ENCODE data around the gene DENND2C. TPM values are rescaled to one million over a fixed set of nuclear protein-coding genes. Genes with fewer than 3 reads are reported as not detected.

DENND2C gene
- polyA plus RNA-seq, 1 donor, result 10.1 TPM

DNA sequence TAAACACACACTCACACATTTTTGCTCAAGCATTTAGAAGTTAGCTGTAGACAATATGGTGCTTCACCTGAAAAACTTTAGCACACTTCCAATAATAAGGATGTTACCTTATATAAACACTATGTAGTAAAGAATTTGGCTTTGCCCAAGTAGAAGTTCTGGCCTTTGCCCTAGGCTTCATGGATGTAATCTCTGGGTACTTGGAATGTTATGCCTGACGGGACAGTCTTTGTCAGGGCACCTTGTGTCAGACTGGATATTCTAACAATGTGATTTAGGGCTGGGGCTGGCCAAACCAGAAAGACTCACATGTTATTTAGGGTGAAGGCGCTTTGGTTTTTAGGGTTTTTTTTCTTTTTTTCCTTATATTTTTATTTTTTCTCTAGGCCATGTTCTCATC lies 124.1 kb downstream of the DENND2C start:
- no peak for DNase-seq (ENCODE audit: low read depth)

DNA sequence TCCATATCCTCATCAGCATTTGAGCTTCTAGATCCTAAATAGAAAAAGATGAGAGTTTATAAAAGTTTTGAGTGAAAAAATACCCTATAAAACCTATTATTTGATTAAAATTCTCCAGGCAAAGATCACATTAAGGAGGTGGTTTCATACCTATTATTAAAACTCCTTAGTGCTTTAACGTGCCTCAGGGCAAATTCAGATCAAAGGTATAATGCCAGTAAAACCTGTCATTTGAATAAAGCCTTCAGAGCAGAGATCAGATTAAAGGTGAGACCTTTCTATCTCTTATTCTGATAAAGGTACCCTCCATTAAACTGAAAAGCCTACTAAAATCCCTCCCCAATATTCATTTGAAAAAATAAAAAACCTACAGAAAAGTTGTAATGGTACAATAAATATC lies 124.5 kb downstream of the DENND2C start:
- DNase-seq (ENCODE audit: low read depth), result no peak

- no peak for DNase-seq (ENCODE audit: low read depth)
Observed at GRCh38 chr1:114540821-114541220, 129.0 kb downstream of the DENND2C start.

DNA sequence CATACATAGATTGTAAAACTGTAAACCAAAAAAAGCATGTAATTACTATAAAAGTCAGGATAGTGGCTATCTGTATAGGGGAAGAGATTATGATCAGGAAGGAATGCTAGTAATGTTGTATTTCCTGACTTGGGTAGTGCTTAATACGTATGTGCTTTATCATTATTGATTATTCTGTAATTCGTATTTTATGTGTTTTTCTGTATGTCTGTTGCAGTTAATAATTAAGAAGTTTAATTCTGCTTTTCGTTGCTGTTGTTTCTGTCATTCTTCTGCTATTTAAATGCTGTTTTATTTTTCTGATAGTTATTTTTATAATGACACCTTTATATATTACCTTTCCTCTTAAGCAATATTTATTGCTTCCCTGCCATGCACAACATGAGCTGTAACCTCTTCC lies 129.6 kb downstream of the DENND2C start:
- DNase-seq (ENCODE audit: low read depth), result no peak

DNA sequence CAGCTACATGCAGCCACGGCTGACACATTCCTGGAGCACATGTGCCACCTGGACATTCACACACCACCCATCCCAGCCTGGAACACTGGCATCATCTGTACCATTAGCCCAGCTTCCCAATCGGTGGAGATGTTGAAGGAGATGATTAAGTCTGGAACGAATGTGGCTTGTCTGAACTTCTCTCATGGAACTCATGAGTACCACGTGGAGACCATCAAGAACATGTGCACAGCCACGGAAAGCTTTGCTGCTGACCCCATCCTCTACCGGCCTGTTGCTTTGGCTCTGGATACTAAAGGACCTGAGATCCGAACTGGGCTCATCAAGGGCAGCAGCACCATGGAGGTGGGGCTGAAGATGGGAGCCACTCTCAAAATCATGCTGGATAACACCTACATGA lies 133.8 kb downstream of the DENND2C start:
- DNase-seq (ENCODE audit: low read depth), result no peak

DNA sequence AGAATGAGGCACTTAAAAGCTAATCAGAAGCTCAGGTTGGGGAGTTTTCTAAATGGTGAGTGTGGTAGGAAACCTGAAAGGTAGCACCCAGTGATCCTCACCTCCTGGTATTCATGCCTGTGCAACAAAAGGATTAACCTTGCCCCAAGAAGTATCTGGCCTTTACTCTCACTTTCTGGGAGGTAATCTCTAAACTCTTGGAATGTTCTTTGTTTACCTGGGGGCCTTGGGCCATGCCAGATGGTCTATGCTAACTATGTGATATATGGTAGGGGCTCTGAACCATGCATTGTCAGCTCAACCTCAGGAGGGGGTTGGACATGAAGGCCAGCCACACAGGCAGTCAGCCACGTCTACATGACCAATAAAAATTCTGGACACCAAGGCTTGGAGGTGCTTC lies 134.4 kb downstream of the DENND2C start:
- DNase-seq (ENCODE audit: low read depth), result no peak

Other genes with a start within 250 kb of the DENND2C start
- 25.7 TPM for gene TRIM33, start 158.8 kb downstream of the DENND2C start, polyA plus RNA-seq (ENCODE audit: insufficient read length)
- gene BCAS2, start 88.4 kb downstream of the DENND2C start, polyA plus RNA-seq (ENCODE audit: insufficient read length), result 22.0 TPM
- gene AMPD1, start 25.5 kb upstream of the DENND2C start, polyA plus RNA-seq (ENCODE audit: insufficient read length), result 122 TPM
- 51.4 TPM for gene NRAS, start 46.7 kb upstream of the DENND2C start, polyA plus RNA-seq (ENCODE audit: insufficient read length)
- 465 TPM for gene CSDE1, start 87.9 kb upstream of the DENND2C start, polyA plus RNA-seq (ENCODE audit: insufficient read length)
- 28.2 TPM for gene SIKE1, start 110.6 kb upstream of the DENND2C start, polyA plus RNA-seq (ENCODE audit: insufficient read length)
- gene SYCP1, start 184.8 kb upstream of the DENND2C start, polyA plus RNA-seq (ENCODE audit: insufficient read length), result not detected